Measurements from ENCODE around the gene UTP25. TPM values are rescaled to one million over a fixed set of nuclear protein-coding genes. Genes with fewer than 3 reads are reported as not detected.

Gene UTP25
- total RNA-seq, 2 experiments from 2014 or later: 8.9 to 9.5 TPM

- Mint-ChIP-seq H3K4me1 (ENCODE audit: low read depth) (no peaks in the 10 kb centered on the region), H3K27ac (no peak overlapping the region), H3K27me3 (peaks cover 8% of the 10 kb centered on the region), H3K4me3 (no peak overlapping the region), H3K9me3 (no peaks in the 10 kb centered on the region), H3K36me3 (ENCODE audit: low read depth) (peaks cover 9% of the 10 kb centered on the region)
- peak; percentile 98 for TF ChIP-seq CTCF (IDR thresholded peaks at IDR 0.05)
- POLR2A ChIA-PET: no interaction called here
- DNase-seq: peak; percentile 87
- ATAC-seq: peak; percentile 89
- intact Hi-C loops (cut with micrococcal nuclease): loop anchor here (1.0 to 2.0 kb wide), 2 partner anchors 129 to 450 kb away; no protein-coding TSS in a partner anchor
- CTCF ChIA-PET: interaction anchor here (0.6 to 4.8 kb wide), 32 partner anchors 8 to 547 kb away, joined by 3 to 47 read pairs (median 4); partner anchors contain the start of gene UTP25
Observed at GRCh38 chr1:209860293-209860881, 32.6 kb downstream of the UTP25 start.

GRCh38 chr1:209861242-209861641, 33.5 kb downstream of the UTP25 start:
- ChIA-PET CTCF (interaction anchor here (0.9 to 4.8 kb wide), 16 partner anchors 9 to 500 kb away, joined by 3 to 47 read pairs (median 5); partner anchors contain the start of gene UTP25), POLR2A (interaction anchor here (0.6 to 0.8 kb wide), 2 partner anchors 27 to 854 kb away, joined by 3 to 4 read pairs; no protein-coding TSS in a partner anchor)
- DNase-seq (no peak), ATAC-seq (no peak)
- Mint-ChIP-seq H3K27ac (no peak overlapping the region), H3K9me3 (no peaks in the 10 kb centered on the region), H3K27me3 (peaks cover 8% of the 10 kb centered on the region), H3K36me3 (ENCODE audit: low read depth) (peaks cover 9% of the 10 kb centered on the region), H3K4me1 (ENCODE audit: low read depth) (no peaks in the 10 kb centered on the region), H3K4me3 (no peak overlapping the region)
- no peak for TF ChIP-seq CTCF (IDR thresholded peaks at IDR 0.05)
- intact Hi-C loops (cut with micrococcal nuclease): loop anchor here (2.0 kb wide), 1 partner anchor 450 kb away; no protein-coding TSS in a partner anchor

GRCh38 chr1:209862391-209863356, 34.9 kb downstream of the UTP25 start:
- H3K27ac Mint-ChIP-seq: no peak overlapping the region
- no peaks in the 10 kb centered on the region for H3K4me1 Mint-ChIP-seq (ENCODE audit: low read depth)
- no peak for TF ChIP-seq CTCF (IDR thresholded peaks at IDR 0.05)
- peaks cover 6% of the 10 kb centered on the region for H3K9me3 Mint-ChIP-seq
- intact Hi-C loops (cut with micrococcal nuclease): no loop called here
- peaks cover 6% of the 10 kb centered on the region for H3K36me3 Mint-ChIP-seq (ENCODE audit: low read depth)
- ChIA-PET POLR2A (interaction anchor here (1.2 kb wide), 1 partner anchor 537 kb away, joined by 3 read pairs; no protein-coding TSS in a partner anchor), CTCF (interaction anchor here (1.2 to 4.8 kb wide), 4 partner anchors 23 to 128 kb away, joined by 3 to 47 read pairs (median 5); no protein-coding TSS in a partner anchor)
- no peak for ATAC-seq
- peaks cover 11% of the 10 kb centered on the region for H3K27me3 Mint-ChIP-seq
- H3K4me3 Mint-ChIP-seq: no peak overlapping the region
- DNase-seq: no peak

- ATAC-seq (no peak), DNase-seq (no peak)
- POLR2A ChIA-PET: no interaction called here
- Mint-ChIP-seq H3K9me3 (peaks cover 6% of the 10 kb centered on the region), H3K4me3 (no peak overlapping the region), H3K4me1 (ENCODE audit: low read depth) (no peaks in the 10 kb centered on the region), H3K36me3 (ENCODE audit: low read depth) (no peaks in the 10 kb centered on the region), H3K27ac (no peak overlapping the region), H3K27me3 (peaks cover 19% of the 10 kb centered on the region)
- intact Hi-C loops (cut with micrococcal nuclease): no loop called here
- TF ChIP-seq CTCF (IDR thresholded peaks at IDR 0.05): no peak
- CTCF ChIA-PET: interaction anchor here (1.0 to 1.7 kb wide), 4 partner anchors 24 to 126 kb away, joined by 3 to 5 read pairs (median 4); no protein-coding TSS in a partner anchor
Observed at GRCh38 chr1:209863766-209864485, 36.2 kb downstream of the UTP25 start.

Measured in activated CD8-positive, alpha-beta T cell treated with anti-CD3 and anti-CD28 coated beads for 36 hours (primary cell).